Stimulated activated CD8-positive, alpha-beta memory T cell treated with anti-CD3 and anti-CD28 coated beads, Interleukin-7, amount 100 ng/mL, for 1 hour (primary cell): ENCODE measurements around the gene DCP1A.

ENCODE experiments used
- DNase-seq, 2 donors: peaks; one replicate each; pipeline ENCODE4 v3.0.0-alpha.2; 2020; ENCODE audit warnings: low read depth in 2 of 2

Gene DCP1A

DNA sequence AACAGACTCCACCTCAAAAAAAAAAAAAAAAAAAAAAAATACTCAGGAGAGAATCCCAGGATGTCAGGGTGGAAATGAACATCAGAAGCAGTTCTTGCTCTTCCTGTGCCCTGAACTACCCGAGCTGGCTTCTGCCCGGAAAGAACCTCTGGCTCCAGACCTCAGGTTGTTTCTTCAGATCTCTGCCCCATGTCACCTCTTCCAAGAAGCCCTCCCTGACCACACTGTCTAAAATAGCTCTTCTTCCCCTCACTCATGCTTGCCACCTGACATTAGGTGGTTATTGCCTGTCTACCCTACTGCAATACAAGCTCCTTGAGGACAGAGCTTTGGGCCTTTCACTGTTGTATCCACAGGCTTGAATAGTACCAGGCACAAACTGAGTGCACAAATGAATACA is 99.7 kb downstream of the DCP1A start:
- no peak for DNase-seq

DNA sequence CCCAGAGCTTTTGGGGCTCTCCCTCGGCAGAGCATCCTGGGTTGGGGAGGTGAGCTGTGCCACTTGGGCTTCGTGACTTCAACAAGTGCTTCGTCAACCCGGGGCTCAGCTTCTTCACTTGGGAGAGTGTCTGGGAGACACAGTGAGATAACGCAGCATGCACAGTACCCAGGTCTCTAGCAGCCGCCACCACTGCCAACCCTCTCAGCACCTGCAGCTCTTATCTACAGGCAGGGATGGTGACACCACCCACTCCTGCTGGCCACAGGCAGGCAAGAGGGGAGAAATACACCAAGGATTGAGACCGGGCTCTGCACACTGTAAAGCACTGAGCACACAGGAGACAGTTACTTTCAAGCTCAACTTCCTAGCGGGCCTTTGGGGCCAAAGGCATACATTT is 103.1 kb downstream of the DCP1A start:
- no peak for DNase-seq

DNA sequence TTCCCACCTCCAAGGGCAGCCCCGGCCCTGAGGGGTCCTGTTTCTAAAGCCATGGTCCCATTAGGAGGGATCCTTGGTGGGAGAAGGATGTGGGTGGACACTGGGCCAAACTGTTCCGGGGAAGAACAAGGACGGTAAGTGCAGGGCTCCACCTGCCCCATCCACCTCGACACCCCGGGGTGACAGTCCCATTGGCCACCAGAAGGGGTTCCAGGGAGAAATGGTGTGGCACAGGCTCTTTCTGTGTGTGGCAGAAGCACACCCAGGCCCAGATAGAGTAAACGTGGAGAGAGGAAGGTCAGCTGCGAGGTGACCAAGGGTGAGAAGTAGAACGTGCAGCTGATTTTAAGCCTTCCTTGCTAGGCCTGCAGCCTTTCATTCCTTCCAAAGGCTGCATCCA is 103.6 kb downstream of the DCP1A start:
- DNase-seq, result no peak

DNA sequence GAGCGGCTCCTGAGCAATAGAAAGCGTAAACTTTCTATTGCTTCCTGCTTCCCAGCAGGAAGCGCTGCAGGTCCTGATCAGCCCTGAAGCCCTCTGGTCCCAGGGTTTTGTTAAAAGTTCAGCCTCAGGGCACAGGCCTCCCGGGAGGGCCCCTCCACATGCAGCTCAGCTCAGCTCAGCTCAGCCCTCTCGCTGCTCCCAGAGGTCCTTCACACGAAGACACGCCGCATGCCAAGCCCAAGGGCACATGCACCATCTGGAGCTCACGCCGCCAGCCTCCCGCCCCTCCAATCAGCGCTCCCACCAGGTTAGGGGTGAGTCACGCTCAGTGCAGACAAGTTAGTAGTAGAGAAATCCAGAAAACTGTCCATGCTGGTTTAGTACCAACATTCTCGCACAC is 104.2 kb downstream of the DCP1A start:
- no peak for DNase-seq

DNA sequence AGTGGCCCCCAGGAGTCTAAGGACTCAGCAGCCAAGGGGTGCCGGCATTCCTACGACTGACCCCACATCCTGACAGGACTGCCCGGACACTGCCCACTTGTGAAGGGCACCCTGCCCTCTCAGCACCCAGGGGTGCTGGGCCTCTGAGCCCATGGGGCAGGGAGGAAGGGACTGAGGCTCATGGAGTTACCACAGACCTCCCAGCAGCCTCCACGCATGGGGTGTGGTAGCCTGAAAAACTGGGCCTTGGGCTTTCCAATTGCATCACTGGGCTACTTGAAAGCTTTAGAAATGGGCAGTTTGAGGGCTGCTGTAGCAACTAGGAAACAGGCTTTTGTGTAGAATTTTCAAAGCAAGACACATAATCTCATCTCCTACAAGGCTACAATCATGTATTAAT is 104.7 kb downstream of the DCP1A start:
- no peak for DNase-seq

DNA sequence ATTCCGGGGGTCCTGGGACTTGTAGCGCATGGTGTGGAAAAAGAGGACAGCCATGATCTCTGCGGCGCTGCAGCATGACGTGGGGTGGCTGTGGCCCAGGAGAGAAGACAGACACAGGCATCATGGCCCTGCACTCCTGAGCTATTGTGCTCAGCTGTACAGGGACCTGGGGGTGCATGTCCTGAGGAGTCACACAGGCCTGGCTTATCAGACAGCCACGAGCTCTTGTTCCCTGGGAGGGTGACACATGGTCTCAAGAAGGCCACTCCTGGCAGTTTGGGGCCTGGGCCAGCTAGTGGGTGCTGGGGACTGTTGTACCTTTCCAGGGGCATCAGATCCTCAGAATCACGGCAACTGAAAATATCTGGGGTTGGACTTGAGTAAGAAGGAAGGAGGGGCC is 105.2 kb downstream of the DCP1A start:
- DNase-seq, result no peak

DNA sequence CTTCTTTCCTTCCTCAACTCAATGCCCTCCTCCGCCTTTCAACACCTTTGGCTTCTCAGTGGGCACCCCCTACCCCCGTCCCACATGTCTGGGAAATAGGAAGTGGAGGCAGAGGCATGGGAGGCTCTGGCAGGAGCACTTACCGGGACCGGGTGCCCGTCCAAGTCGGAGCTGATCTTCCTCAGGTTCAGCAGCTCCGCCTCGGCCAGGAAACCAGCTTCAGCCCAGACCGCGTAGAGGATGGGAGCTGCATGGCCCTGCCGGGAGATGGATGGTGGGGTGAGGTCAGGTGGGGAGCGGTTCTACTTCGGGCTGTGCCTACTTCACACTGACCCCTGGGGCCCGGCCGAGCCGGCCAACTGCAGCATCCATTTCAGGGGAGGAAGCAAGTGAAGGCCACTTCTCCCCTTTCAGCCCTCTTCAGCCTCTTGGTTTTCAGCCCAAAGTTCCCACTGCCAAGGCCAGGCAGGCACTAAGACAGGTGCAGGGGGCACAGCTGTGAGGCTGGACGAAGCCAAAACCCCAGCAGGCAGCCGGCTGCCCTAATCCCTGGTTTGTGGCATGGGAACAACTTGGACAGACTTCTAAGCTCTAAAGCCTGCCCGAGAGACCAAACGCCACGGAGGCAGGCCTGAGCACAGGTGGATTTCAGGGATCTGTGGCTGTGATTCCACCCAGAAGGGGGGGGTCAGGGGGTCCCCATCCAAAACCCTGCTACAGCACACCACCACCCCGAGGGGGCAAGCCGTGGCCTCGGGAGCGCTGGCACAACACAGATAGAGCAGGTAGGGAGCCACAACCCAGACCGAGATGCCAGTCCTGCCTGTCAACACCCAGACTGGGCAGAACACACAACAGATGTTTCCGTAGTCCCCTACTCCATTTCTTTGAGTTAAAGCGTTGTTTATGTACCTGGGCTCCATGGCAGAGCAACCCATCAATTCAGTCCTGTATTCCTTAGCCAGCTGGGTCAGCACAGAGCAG is 106.1 kb downstream of the DCP1A start:
- DNase-seq, result no peak

DNA sequence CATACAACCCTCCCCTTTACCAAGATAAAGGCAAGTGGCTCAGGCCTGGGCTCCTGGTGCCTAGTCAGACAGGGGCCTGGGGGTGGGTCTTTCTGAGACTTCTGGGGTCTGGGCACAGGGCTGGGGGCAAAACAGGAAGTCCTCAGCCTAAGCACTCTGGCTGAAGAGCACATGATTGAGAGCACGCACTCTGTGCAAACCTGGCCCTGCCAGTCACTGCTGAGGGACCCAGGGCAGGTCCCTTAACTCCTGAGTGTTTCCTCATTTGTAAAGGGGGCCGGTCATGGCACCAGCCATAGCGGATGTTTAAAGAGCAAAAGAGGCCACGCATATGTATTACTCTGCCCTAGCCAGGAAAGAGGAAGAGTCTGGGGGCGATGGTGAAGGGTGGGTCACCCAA is 107.5 kb downstream of the DCP1A start:
- no peak for DNase-seq

DNA sequence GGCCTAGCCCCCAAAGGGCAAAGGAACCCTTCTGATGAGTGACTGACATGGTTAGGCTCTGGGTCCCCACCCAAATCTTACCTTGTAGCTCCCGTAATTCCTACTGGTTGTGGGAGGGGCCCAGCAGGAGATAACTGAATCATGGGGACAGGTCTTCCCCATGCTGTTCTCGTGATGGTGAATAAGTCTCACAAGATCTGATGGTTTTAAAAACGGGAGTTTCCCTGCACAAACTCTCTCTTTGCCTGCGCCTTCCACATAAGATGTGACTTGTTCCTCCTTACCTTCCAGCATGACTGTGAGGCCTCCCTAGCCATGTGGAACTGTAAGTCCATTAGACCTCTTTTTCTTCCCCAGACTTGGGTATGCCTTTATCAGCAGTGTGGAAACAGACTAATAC is 108.5 kb downstream of the DCP1A start:
- no peak for DNase-seq

DNA sequence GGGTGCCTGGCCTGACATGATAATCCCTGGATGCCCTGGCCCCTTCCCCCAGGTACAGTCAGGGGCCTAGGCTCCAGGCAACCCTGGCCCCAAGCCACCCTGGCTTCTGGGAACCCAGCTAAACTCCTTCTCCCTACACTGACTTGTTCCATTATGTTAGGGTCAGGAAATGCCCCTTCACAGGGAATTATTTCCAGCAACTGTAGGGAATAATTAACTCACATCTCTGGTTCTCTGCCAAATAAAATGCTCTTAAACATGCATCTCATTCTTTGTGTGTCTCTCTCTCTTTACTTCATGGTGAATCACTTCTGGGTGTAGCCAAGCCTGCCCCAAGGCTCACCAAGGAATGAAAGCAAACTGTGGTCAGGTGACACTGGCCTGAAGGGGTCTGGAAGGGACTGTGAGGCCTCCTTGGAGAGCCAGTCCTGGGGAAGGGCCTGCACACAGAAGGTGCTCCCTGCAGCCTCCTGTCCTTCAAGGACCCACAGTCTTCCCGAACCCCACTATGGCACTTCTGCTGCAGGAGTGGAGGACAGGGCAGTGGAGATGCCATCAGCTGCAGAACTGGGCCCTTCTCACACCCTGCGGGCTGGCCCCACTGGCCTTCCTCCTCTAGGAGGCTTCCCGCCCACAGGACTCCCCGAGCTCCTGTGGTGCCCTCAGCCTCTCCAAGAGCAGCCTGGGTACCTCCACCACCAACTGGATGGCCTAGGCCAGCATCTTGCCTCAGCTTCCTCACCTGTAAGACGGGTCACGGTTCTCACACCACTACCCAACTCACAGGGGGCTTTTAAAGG is 109.1 kb downstream of the DCP1A start:
- DNase-seq, result no peak

DNA sequence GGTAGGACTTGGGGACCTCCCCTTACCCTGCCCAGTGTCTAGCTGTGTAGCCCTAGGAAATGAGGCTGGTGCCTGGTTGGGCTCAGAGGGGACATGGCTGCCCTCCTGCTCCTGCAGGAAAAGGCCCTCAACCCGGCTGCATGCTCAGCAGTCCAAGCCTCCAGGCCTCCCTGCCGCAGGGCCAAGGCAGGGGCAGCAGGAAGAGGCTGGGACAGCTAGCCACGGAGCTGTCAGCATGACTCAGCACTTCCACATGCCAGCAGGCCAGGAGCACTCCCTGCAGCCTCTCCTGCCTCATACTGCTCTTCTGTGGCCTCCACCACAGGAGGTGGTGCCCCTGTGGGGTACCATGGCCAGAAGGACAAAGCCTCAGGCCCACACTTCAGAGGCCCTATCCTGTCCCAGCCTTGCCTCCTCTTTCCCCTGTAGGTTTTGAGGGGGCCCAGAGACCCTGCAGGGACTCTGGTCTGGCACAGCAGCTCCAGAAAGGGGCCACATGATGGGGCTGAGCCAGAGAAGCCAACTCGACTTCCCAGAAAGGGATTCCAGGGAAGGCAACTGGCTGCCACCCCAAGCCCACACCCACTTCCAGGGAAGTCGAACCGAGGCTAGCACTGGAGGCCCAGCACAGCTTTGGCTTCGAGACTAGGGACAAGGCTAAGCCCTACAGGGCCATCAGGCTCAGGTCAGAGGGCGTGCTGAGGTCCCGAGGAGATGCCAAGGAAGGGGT is 111.1 kb downstream of the DCP1A start:
- DNase-seq, result no peak

DNA sequence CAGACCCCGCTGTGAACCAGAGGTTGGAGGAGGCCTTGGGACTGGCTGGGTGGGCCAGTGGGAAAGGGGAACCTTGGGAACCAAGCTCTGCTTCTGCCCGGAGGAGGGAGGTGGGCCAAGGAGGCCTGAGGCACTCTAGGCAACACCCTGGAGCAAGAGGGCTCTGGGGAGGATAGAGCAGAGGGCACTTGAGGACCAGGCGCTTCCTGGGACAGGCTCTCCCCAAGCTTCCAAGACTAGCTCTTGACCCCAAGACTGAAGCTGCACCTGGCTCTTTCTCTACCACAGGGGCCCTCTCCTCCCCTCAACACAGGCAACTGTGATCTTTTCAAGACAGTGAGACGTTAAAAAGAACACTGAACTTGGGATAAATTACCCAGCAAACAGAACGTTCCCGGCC is 111.8 kb downstream of the DCP1A start:
- DNase-seq, result no peak

DNA sequence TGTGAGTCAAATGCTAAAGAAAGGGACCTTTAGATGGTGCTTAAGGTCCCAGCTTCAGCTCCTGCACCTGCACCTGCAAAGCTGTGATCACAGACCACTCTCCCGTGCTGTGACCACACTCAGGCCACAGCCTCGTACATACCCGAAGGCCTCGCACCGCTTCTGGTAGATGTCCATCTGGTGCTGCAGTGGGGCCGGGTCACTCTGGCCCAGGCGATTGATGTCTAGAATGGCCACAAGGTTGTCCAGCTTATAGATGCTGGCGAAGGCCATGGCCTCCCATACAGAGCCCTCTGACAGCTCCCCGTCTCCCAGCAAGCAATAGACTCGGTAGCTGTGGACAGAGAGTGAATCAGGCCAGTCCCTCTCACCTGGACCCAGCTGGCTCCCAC is 112.5 kb downstream of the DCP1A start:
- no peak for DNase-seq

DNA sequence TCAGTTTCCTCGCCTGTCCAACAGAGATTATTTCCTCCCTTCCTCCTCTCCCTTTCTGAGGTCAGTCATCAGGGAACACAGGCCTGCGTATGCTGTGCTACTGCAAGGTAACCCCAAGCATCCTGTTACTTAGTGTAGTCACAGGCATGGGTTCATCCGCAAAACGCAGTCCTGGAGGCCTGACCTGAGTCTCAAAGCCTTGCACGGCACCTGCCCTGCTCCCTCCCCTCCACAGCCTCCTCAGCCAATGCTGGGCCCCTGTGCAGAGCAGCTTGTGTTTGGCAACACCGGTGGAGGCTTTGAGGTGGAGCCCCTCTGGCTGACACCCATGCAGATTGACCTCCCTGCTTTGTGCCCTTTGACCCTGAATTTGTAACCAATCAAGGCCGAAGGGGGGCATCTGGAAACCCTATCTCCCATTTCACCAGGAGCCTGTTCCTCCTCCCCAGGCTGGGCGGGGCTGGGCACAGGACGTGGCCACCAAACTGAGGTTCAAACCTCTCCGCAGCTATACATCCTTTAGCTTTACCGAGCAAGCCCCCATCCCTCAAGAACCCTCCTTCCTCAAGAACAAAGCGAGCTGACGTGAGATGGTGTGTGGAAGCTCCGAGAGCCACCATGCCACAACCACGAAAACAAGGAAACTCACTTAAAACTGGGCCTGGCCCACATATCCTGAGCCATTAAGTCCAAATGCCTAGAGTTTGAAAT is 113.1 kb downstream of the DCP1A start:
- DNase-seq, result no peak
